Mucosa of rectum (tissue), 2 donors: ENCODE data around the gene NEDD4L.
A peak's percentile ranks its signal among the peaks of the same experiment; 100 is the strongest.

Source experiments
- H3K27ac ChIP-seq, 2 donors: one replicate each; pipeline ENCODE4 v1.7.0; 2013; ENCODE audit warnings: inconsistent platforms in 2 of 2, low read depth in 2 of 2, low read length in 2 of 2
- H3K27me3 ChIP-seq, 2 donors: one replicate each; pipeline ENCODE4 v1.7.0; 2013; ENCODE audit warnings: low read length in 2 of 2; ENCODE audit not compliant: control insufficient read depth in 2 of 2, insufficient read depth in 2 of 2
- H3K36me3 ChIP-seq, 2 donors: one replicate each; pipeline ENCODE4 v1.7.0; 2013; ENCODE audit warnings: low read length in 2 of 2; ENCODE audit not compliant: control insufficient read depth in 2 of 2, insufficient read depth in 2 of 2
- H3K4me1 ChIP-seq, 2 donors: one replicate each; pipeline ENCODE4 v1.7.0; 2013; ENCODE audit warnings: low read length in 2 of 2, mild to moderate bottlenecking in 1 of 2; ENCODE audit not compliant: control insufficient read depth in 2 of 2, insufficient read depth in 2 of 2
- H3K4me3 ChIP-seq, 2 donors: one replicate each; pipeline ENCODE4 v1.7.0; 2013; ENCODE audit warnings: low read length in 2 of 2
- H3K9ac ChIP-seq, 2 donors: one replicate each; pipeline ENCODE4 v1.7.0; 2013; ENCODE audit warnings: low read length in 2 of 2, low read depth in 1 of 2, mild to moderate bottlenecking in 1 of 2
- H3K9me3 ChIP-seq, 2 donors: one replicate each; pipeline ENCODE4 v1.7.0; 2013; ENCODE audit warnings: low read length in 2 of 2; ENCODE audit not compliant: control insufficient read depth in 2 of 2
- donor health status: healthy.
- donor health status: Normal muscosa, but diverticular disease.

Gene NEDD4L

DNA sequence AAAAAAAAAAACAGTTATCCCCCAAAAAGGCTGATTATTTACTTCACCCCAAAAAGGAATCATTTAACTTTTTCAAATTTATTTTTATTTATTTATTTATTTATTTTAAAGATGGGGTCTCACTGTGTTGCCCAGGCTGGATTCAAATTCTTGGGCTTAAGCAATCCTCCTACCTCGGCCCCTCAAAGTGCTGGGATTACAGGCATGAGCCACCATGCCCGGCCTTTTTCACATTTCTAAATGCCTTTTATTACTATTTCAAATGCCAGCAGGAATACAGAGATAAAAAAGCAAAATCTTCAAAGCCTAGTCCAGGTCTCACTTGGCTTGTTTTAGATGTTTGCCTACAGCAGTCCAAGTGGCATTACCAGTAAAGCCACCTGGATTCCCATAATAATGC lies 345.7 kb downstream of the NEDD4L start:
- Histone ChIP-seq H3K36me3 (peaks cover 57 to 70% of the 10 kb centered on the region in 2 donors), H3K27me3 (no peaks in the 10 kb centered on the region), H3K27ac (no peak overlapping the region)

DNA sequence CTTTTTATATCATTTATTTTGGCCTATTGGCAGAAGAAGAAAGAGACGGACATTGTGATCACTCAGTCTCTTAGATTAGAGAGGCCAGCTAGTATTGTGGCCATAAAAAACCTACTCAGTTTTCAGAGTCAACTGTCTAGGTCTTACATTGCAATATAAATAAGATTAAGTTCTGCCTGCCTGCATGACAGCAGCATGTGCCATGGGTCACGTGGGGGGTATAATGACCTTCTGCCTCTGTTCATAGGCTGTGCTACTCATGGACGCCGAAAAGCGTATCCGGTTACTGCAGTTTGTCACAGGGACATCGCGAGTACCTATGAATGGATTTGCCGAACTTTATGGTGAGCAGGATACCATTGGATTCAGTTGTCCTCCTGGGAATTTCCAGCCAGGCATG lies 346.4 kb downstream of the NEDD4L start:
- H3K36me3 ChIP-seq = peaks cover 59 to 70% of the 10 kb centered on the region in 2 donors
- no peak overlapping the region for H3K9ac ChIP-seq
- no peak overlapping the region for H3K27ac ChIP-seq
- H3K9me3 ChIP-seq = no peaks in the 10 kb centered on the region
- no peak overlapping the region for H3K4me3 ChIP-seq
- no peaks in the 10 kb centered on the region for H3K27me3 ChIP-seq
- H3K4me1 ChIP-seq = peaks cover 12 to 17% of the 10 kb centered on the region in 2 donors

More for the DNA sequence above, 345.7 kb downstream of the NEDD4L start:
- no peak overlapping the region for H3K9ac ChIP-seq
- peaks cover 12 to 17% of the 10 kb centered on the region in 2 donors for H3K4me1 ChIP-seq
- H3K4me3 ChIP-seq = no peak overlapping the region
- no peaks in the 10 kb centered on the region for H3K9me3 ChIP-seq

DNA sequence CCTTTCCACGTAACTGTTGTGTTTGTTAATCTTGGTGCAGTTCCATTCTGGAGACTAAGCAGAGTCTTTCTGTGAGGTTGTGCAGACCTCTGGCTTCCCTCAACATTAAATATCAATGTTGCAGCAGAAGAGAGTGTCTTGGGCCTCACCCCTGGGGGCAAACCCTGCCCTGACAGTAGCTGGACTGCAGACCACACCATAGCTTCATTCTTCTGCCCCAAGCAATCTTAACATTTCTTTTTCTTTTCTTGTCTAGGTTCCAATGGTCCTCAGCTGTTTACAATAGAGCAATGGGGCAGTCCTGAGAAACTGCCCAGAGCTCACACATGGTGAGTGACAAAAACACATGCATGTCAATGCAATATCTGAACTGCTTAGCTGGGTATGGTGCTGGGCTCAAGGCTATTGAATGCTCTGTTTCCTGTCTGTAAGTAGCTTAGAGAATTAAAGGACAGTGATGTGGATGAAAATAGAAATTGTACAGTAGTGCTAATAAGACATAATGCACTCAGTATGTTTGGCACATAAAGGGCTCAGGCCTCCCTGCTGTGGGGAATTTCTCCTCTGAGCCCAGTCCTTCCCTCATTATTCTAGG lies 347.3 kb downstream of the NEDD4L start:
- Histone ChIP-seq H3K9me3 (no peaks in the 10 kb centered on the region), H3K4me1 (peaks cover 12 to 17% of the 10 kb centered on the region in 2 donors), H3K4me3 (no peak overlapping the region), H3K36me3 (peaks cover 58 to 74% of the 10 kb centered on the region in 2 donors), H3K9ac (no peak overlapping the region), H3K27ac (no peak overlapping the region), H3K27me3 (no peaks in the 10 kb centered on the region)

DNA sequence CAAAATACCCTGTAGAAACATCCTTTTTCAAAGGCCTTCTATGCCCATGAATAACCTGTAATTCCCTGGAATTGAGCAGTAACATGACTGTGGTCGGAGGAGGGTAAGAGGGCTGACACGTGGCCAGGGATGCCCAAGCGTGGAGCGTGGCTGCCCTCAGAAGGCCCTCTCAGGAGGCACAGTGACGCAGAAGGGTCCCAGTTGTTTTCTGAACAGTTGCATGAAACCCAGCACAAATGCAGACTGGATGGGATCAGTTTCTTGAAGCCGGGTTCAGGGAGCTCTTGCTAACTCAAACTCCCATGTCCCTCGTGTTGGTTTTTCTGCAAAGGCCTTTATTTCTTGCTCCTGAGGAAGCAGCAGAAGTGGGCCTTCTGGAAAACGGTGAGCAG lies 347.9 kb downstream of the NEDD4L start:
- Histone ChIP-seq H3K27me3 (no peaks in the 10 kb centered on the region), H3K27ac (no peak overlapping the region), H3K36me3 (peaks cover 54 to 72% of the 10 kb centered on the region in 2 donors), H3K4me3 (no peak overlapping the region), H3K4me1 (peaks cover 12 to 17% of the 10 kb centered on the region in 2 donors), H3K9me3 (no peaks in the 10 kb centered on the region), H3K9ac (no peak overlapping the region)

DNA sequence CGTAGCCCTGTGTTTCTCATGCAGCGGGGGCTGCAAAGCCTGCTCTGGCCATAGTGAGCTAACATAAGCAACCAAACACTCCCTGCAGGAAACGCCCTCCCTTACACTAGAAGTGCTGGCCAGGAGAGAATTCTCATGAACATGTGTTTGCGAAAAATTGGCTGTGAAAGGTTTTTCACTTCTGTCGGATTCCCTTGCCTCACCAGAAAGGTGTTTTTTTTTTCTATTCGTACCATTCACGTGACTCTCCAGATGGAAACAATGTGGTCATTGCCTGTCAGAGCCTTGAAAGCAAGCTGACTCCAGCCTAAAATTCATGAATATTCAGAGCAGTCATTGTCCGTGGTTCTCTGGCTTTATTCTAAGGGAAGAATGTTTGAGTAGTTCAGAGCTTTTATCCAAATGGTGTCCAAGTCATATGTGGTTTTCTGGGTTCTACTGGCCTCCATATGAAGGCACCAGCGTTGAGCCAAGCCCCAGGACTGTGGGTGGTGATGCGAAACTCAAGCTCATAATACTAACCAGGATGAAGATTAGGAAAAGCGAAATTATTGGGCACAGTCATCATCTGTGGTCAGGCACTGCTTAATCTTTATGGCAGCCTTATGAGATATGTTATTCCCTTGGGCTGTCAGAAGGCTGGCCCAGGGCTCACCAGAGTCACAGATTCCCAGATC lies 348.4 kb downstream of the NEDD4L start:
- Histone ChIP-seq H3K27ac (peak overlapping the region; percentile 5 to 40), H3K36me3 (peaks cover 55 to 73% of the 10 kb centered on the region in 2 donors), H3K4me1 (peaks cover 12 to 17% of the 10 kb centered on the region in 2 donors)

DNA sequence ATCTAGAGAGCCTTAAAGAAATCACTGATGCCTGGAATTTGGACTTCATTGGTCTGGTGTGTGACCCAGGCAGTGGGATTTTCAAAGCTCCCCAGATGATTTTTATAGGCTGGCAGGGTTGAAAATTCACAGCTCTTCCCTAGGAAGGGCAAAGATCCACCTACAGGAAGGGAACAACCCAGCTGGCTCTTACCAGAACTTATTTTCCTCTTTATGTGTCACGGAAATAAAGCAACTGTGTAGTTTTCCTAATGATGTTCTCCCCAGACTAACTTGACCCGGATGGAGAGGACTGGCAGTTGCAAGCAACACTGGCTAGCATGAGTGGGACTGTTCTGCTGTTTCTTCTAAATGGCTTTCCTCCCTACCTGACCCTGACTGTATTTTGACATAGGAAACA lies 349.3 kb downstream of the NEDD4L start:
- peak overlapping the region; percentile 33 to 40 for H3K27ac ChIP-seq
- H3K36me3 ChIP-seq = peaks cover 53 to 65% of the 10 kb centered on the region in 2 donors
- no peak overlapping the region for H3K9ac ChIP-seq
- no peak overlapping the region for H3K4me3 ChIP-seq
- H3K27me3 ChIP-seq = no peaks in the 10 kb centered on the region
- H3K4me1 ChIP-seq = peaks cover 12 to 17% of the 10 kb centered on the region in 2 donors
- H3K9me3 ChIP-seq = no peaks in the 10 kb centered on the region

More for the DNA sequence above, 348.4 kb downstream of the NEDD4L start:
- H3K27me3 ChIP-seq = no peaks in the 10 kb centered on the region
- H3K9ac ChIP-seq = no peak overlapping the region
- no peaks in the 10 kb centered on the region for H3K9me3 ChIP-seq
- H3K4me3 ChIP-seq = no peak overlapping the region

DNA sequence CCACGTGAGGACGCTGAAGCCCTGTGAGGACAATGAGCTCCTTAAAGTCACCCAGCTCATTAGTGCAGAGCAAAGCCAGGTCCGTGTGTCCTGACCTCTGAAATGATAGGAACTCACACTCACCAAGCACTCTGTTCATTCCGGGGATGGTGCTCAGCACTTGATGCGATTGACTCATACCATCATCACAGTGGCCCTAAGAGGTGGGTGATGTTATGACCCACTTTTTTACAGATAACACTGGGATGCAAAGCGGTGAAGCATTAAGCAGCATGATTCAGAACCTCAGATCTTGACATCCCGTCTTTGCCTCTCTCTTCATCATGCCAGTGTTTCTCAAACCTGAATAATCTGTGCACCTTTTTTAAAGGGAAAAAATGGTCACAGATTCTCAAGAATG lies 350.0 kb downstream of the NEDD4L start:
- Histone ChIP-seq H3K4me3 (no peak overlapping the region), H3K4me1 (peaks cover 12 to 17% of the 10 kb centered on the region in 2 donors), H3K36me3 (peaks cover 47 to 57% of the 10 kb centered on the region in 2 donors), H3K27me3 (no peaks in the 10 kb centered on the region), H3K27ac (peak overlapping the region in 1 of 2 donors; percentile 40), H3K9me3 (no peaks in the 10 kb centered on the region), H3K9ac (no peak overlapping the region)

DNA sequence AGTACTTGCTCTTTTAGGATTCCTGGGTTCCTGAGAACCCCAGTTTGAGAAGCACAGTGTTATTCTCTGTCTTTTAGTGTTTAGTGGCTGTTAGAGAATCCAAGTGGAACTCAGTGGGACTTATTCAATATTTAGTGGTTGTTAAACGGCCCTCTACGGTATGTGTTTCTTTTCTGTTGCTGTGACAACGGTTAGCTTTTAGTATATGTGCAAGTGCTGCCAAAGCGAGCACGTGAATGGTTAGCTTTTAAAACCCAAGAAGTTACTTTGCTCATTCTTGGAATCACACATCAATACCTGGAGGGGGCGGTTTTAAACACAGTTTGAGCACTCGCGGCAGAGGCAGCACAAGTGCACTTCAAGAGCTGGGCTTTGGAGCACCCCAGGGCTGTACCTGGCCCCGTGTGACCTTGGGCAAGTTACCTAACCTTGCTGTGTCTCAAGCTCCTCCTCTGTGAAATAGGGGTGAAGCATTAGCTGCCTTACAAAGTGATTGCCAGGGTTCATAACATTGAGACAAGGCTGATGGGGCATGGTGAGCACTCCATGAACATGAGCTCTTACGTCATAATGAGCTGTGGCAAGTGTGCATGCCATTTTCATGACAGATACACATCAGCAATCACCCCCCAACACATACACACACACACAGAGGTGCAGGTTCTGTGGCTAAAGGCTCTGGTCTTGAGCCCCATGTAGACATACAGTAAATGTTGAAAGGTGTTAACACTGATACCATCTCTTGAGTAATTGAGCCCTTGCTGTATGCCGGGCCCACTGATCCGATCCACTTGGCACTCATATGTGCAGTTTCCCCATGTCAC lies 350.8 kb downstream of the NEDD4L start:
- Histone ChIP-seq H3K9ac (no peak overlapping the region), H3K4me1 (peaks cover 12 to 17% of the 10 kb centered on the region in 2 donors)

DNA sequence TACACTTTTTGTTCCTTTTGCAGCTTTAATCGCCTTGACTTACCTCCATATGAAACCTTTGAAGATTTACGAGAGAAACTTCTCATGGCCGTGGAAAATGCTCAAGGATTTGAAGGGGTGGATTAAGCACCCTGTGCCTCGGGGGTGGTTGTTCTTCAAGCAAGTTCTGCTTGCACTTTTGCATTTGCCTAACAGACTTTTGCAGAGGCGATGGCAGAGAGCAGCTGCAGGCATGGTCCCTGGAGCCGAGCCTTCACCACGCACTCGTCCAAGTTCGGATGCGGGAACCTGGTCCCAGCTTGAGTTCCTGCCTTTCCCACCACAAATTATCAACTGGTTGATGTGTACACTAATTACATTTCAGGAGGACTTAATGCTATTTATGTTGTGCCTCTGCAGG lies 352.1 kb downstream of the NEDD4L start:
- no peaks in the 10 kb centered on the region for H3K9me3 ChIP-seq
- peaks cover 34 to 42% of the 10 kb centered on the region in 2 donors for H3K36me3 ChIP-seq
- H3K27me3 ChIP-seq = no peaks in the 10 kb centered on the region
- no peak overlapping the region for H3K27ac ChIP-seq
- H3K9ac ChIP-seq = no peak overlapping the region
- peaks cover 7 to 17% of the 10 kb centered on the region in 2 donors for H3K4me1 ChIP-seq
- no peak overlapping the region for H3K4me3 ChIP-seq

More for the DNA sequence above, 350.8 kb downstream of the NEDD4L start:
- no peaks in the 10 kb centered on the region for H3K27me3 ChIP-seq
- H3K4me3 ChIP-seq = no peak overlapping the region
- no peaks in the 10 kb centered on the region for H3K9me3 ChIP-seq
- no peak overlapping the region for H3K27ac ChIP-seq
- H3K36me3 ChIP-seq = peaks cover 44 to 54% of the 10 kb centered on the region in 2 donors

DNA sequence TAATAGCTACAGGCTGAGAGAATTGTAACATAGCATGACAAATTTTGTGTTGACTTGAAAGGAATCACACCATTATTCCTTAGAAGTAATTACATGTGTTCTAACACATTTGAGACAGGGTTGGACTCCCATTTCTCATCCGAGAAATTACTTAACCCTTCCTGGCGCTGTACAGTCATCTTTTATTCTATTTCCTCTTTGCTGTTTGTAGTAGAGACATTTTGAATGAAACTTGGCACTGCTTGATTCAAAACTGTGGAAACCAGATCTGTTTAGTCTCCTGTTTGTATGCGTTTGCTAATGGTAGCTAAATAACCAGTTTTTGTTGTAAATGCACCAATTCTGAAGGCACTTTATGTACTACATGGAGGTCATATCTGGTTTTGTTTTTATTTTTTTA lies 352.9 kb downstream of the NEDD4L start:
- Histone ChIP-seq H3K4me3 (no peak overlapping the region), H3K9ac (no peak overlapping the region), H3K27ac (no peak overlapping the region), H3K9me3 (no peaks in the 10 kb centered on the region), H3K4me1 (peaks cover 7 to 14% of the 10 kb centered on the region in 2 donors), H3K36me3 (peaks cover 26 to 34% of the 10 kb centered on the region in 2 donors), H3K27me3 (no peaks in the 10 kb centered on the region)
